GM12873 (cell line): Measurements from ENCODE around the gene SLC22A31.

Experiments used
- CTCF ChIP-seq: IDR thresholded peaks from 2 replicates; pipeline ENCODE4 v1.5.1; 2012; ENCODE audit warnings: low read depth, mild to moderate bottlenecking, moderate library complexity, low read length, control low read depth; ENCODE audit not compliant: insufficient read depth; ENCODE audit errors: missing control alignments

SLC22A31 gene

GRCh38 chr16:89152831-89153700 lies 47.3 kb downstream of the SLC22A31 start:
- TF ChIP-seq CTCF = no peak

GRCh38 chr16:89150981-89151380 lies 49.4 kb downstream of the SLC22A31 start:
- no peak for TF ChIP-seq CTCF

GRCh38 chr16:89150090-89150835 lies 50.1 kb downstream of the SLC22A31 start:
- TF ChIP-seq CTCF = no peak

- no peak for TF ChIP-seq CTCF
Observed at GRCh38 chr16:89149386-89149785, 51.0 kb downstream of the SLC22A31 start.

GRCh38 chr16:89147085-89147817 lies 53.1 kb downstream of the SLC22A31 start:
- no peak for TF ChIP-seq CTCF

- no peak for TF ChIP-seq CTCF
Observed at GRCh38 chr16:89146211-89147005, 53.9 kb downstream of the SLC22A31 start.
